ENCODE data around the gene GJB3. TPM values are rescaled to one million over a fixed set of nuclear protein-coding genes. Genes with fewer than 3 reads are reported as not detected.

GJB3 gene
- total and polyA plus RNA-seq, 10 of the 15 experiments (the other 5 are each of a cell fraction or from before 2014, with no cell fraction given): not detected

- Histone ChIP-seq H3K4me3 (no peak overlapping the region), H3K79me2 (ENCODE audit: control insufficient read depth, insufficient read depth, low read length) (no peaks in the 10 kb centered on the region), H2AFZ (ENCODE audit: control insufficient read depth, low read depth, low read length) (no peak overlapping the region), H3K9ac (ENCODE audit: control insufficient read depth, insufficient read depth, low read length) (no peak overlapping the region), H4K20me1 (ENCODE audit: control insufficient read depth, insufficient read depth) (no peaks in the 10 kb centered on the region), H3K27me3 (replicated peaks in 1 of 2; ENCODE audit: control insufficient read depth in 2 of 2, insufficient read depth in 2 of 2, low read length in 1 of 2) (peaks cover 0 to 4% of the 10 kb centered on the region in 2 experiments; a peak in 1 of 4 replicates), H3K27ac (ENCODE audit: control insufficient read depth, insufficient read depth) (no peak overlapping the region), H3K4me1 (ENCODE audit: control insufficient read depth, insufficient read depth, low read length) (no peaks in the 10 kb centered on the region), H3K36me3 (ENCODE audit: control insufficient read depth in 2 of 2, insufficient read depth in 2 of 2, low read length in 1 of 2) (no peaks in the 10 kb centered on the region), H3K4me2 (ENCODE audit: control insufficient read depth, insufficient read depth) (no peak overlapping the region), H3K9me3 (replicated peaks; ENCODE audit: control insufficient read depth, insufficient read depth, low read length) (no peaks in the 10 kb centered on the region)
- SMC1A ChIA-PET (ENCODE audit: uncharacterized antibody, unreplicated experiment): interaction anchor here (1.0 kb wide), 1 partner anchor 67 kb away, joined by 3 read pairs; no protein-coding TSS in a partner anchor
- no peak for TF ChIP-seq TCF7 (IDR thresholded peaks at IDR 0.05; ENCODE audit: borderline replicate concordance)
- DNase-seq (ENCODE audit: low read depth, low spot score) (no peak), FAIRE-seq (no peak), ATAC-seq (no peak)
- CTCF ChIA-PET: interaction anchor here (0.7 to 3.1 kb wide), 6 partner anchors 42 to 436 kb away, joined by 3 to 27 read pairs (median 8); partner anchors contain the start of gene SMIM12
- RAD21 ChIA-PET (ENCODE audit: unreplicated experiment): interaction anchor here (1.1 to 1.2 kb wide), 2 partner anchors 11 to 67 kb away, joined by 3 to 5 read pairs; no protein-coding TSS in a partner anchor
- POLR2A ChIA-PET: no interaction called here
- BruUV-seq (replicated peaks): no TSS peak
- intact Hi-C loops (cut with micrococcal nuclease; ENCODE audit: unreplicated experiment): no loop called here
- 67% methylated on average over 22 of the region's 22 CpGs for WGBS (ENCODE audit: insufficient coverage, insufficient replicate concordance, low lambda C conversion rate, missing lambda C conversion rate)
- in situ Hi-C loops (cut with MboI): loop anchor here (5.0 kb wide), 1 partner anchor 67 kb away; no protein-coding TSS in a partner anchor
Measured at GRCh38 chr1:34785231-34785874, 4.3 kb downstream of the GJB3 start.

- ATAC-seq (peak; percentile 21; the same call in 2 of the 3 replicates), FAIRE-seq (no peak), DNase-seq (ENCODE audit: low read depth, low spot score) (no peak)
- BruUV-seq (replicated peaks): no TSS peak
- Histone ChIP-seq H3K27me3 (replicated peaks in 1 of 2; ENCODE audit: control insufficient read depth in 2 of 2, insufficient read depth in 2 of 2, low read length in 1 of 2) (peaks cover 0 to 4% of the 10 kb centered on the region in 2 experiments; a peak in 1 of 4 replicates), H3K27ac (ENCODE audit: control insufficient read depth, insufficient read depth) (no peak overlapping the region), H3K4me2 (ENCODE audit: control insufficient read depth, insufficient read depth) (no peak overlapping the region), H3K9ac (ENCODE audit: control insufficient read depth, insufficient read depth, low read length) (no peak overlapping the region), H4K20me1 (ENCODE audit: control insufficient read depth, insufficient read depth) (no peaks in the 10 kb centered on the region), H3K79me2 (ENCODE audit: control insufficient read depth, insufficient read depth, low read length) (no peaks in the 10 kb centered on the region), H2AFZ (ENCODE audit: control insufficient read depth, low read depth, low read length) (no peak overlapping the region), H3K36me3 (ENCODE audit: control insufficient read depth in 2 of 2, insufficient read depth in 2 of 2, low read length in 1 of 2) (no peaks in the 10 kb centered on the region), H3K4me3 (no peak overlapping the region), H3K9me3 (replicated peaks; ENCODE audit: control insufficient read depth, insufficient read depth, low read length) (no peaks in the 10 kb centered on the region; the same call in 2 of the 3 replicates), H3K4me1 (ENCODE audit: control insufficient read depth, insufficient read depth, low read length) (no peaks in the 10 kb centered on the region)
- RAD21 ChIA-PET (ENCODE audit: unreplicated experiment): interaction anchor here (1.0 to 1.4 kb wide), 5 partner anchors 11 to 111 kb away, joined by 3 to 8 read pairs (median 3); partner anchors contain the start of gene SMIM12
- intact Hi-C loops (cut with micrococcal nuclease; ENCODE audit: unreplicated experiment): loop anchor here (1.0 kb wide), 2 partner anchors 66 to 80 kb away; no protein-coding TSS in a partner anchor
- POLR2A ChIA-PET: no interaction called here
- 33% methylated on average over 4 of the region's 4 CpGs for WGBS (ENCODE audit: insufficient coverage, insufficient replicate concordance, low lambda C conversion rate, missing lambda C conversion rate)
- TF ChIP-seq RELB (IDR thresholded peaks at IDR 0.05; ENCODE audit: low read depth) (no peak), FOXK2 (IDR thresholded peaks at IDR 0.05) (no peak)
- TF ChIP-seq, protein P1, sequence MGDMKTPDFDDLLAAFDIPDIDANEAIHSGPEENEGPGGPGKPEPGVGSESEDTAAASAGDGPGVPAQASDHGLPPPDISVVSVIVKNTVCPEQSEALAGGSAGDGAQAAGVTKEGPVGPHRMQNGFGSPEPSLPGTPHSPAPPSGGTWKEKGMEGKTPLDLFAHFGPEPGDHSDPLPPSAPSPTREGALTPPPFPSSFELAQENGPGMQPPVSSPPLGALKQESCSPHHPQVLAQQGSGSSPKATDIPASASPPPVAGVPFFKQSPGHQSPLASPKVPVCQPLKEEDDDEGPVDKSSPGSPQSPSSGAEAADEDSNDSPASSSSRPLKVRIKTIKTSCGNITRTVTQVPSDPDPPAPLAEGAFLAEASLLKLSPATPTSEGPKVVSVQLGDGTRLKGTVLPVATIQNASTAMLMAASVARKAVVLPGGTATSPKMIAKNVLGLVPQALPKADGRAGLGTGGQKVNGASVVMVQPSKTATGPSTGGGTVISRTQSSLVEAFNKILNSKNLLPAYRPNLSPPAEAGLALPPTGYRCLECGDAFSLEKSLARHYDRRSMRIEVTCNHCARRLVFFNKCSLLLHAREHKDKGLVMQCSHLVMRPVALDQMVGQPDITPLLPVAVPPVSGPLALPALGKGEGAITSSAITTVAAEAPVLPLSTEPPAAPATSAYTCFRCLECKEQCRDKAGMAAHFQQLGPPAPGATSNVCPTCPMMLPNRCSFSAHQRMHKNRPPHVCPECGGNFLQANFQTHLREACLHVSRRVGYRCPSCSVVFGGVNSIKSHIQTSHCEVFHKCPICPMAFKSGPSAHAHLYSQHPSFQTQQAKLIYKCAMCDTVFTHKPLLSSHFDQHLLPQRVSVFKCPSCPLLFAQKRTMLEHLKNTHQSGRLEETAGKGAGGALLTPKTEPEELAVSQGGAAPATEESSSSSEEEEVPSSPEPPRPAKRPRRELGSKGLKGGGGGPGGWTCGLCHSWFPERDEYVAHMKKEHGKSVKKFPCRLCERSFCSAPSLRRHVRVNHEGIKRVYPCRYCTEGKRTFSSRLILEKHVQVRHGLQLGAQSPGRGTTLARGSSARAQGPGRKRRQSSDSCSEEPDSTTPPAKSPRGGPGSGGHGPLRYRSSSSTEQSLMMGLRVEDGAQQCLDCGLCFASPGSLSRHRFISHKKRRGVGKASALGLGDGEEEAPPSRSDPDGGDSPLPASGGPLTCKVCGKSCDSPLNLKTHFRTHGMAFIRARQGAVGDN (IDR thresholded peaks at IDR 0.05): no peak
- in situ Hi-C loops (cut with MboI): loop anchor here (5.0 kb wide), 1 partner anchor 66 kb away; no protein-coding TSS in a partner anchor
- SMC1A ChIA-PET (ENCODE audit: uncharacterized antibody, unreplicated experiment): interaction anchor here (0.6 to 1.7 kb wide), 5 partner anchors 11 to 89 kb away, joined by 3 to 5 read pairs (median 4); no protein-coding TSS in a partner anchor
- CTCF ChIA-PET: interaction anchor here (0.7 to 3.1 kb wide), 11 partner anchors 42 to 83 kb away, joined by 3 to 27 read pairs (median 5); partner anchors contain the start of gene SMIM12
Measured at GRCh38 chr1:34785875-34786470, 5.0 kb downstream of the GJB3 start.
